ENCODE results near the gene TTC28.

DNA sequence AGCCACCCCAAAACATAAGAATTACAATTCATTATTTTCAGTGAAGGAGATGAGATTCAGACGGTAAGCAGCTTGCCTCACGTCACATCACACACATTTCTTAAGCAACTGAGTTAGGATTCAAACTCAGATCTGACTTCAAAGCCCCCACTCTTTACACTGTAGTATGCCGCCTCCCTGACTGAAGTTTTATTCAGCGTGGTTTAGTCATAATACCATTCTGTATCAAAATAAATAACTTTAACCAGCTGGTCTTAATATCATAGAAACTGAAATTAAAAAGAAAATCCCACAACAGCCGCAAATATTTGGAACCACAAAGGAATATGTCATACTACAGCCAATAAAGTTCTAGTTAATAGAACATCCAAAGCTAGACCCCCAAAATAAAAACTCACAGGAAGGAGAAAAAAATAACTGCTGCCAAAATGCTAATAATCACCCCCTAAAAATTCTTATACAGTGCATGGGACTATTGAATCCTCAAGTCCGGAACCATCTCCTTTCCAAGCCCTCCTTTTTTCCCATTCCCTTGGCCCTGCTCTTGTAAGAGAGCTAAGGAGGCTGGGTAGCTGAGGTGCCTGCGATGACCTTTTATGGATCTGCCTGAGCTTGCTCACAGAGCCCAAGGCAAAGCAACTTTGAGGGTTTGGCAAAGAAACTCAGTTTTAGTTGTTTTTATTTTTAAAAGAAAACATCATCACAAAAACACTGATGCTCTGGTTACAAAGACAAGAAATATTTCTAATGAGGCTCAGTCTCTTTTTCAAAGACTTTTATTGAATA, 334.5 kb downstream of the TTC28 start:
- TF ChIP-seq EZH2 (IDR thresholded peaks at IDR 0.05; ENCODE audit: borderline replicate concordance, low read depth, low read length, severe bottlenecking) (no peak), POLR2AphosphoS5 (IDR thresholded peaks at IDR 0.05; ENCODE audit: insufficient read depth, low read depth, low read length) (no peak), POLR2A (IDR thresholded peaks at IDR 0.05; ENCODE audit: low read depth, low read length) (no peak), GATA2 (IDR thresholded peaks at IDR 0.05; ENCODE audit: insufficient read depth, insufficient read length, low read depth, low read length) (no peak), JUN (IDR thresholded peaks at IDR 0.05; ENCODE audit: borderline replicate concordance, insufficient read depth, insufficient read length, low read depth) (no peak)
- TF ChIP-seq, protein P1, sequence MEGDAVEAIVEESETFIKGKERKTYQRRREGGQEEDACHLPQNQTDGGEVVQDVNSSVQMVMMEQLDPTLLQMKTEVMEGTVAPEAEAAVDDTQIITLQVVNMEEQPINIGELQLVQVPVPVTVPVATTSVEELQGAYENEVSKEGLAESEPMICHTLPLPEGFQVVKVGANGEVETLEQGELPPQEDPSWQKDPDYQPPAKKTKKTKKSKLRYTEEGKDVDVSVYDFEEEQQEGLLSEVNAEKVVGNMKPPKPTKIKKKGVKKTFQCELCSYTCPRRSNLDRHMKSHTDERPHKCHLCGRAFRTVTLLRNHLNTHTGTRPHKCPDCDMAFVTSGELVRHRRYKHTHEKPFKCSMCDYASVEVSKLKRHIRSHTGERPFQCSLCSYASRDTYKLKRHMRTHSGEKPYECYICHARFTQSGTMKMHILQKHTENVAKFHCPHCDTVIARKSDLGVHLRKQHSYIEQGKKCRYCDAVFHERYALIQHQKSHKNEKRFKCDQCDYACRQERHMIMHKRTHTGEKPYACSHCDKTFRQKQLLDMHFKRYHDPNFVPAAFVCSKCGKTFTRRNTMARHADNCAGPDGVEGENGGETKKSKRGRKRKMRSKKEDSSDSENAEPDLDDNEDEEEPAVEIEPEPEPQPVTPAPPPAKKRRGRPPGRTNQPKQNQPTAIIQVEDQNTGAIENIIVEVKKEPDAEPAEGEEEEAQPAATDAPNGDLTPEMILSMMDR (IDR thresholded peaks at IDR 0.05; ENCODE audit: extremely low read depth in 1 of 2, insufficient read depth in 1 of 2, low read depth in 1 of 2, low read length in 2 of 2) = no peak
- TF ChIP-seq, protein P2, sequence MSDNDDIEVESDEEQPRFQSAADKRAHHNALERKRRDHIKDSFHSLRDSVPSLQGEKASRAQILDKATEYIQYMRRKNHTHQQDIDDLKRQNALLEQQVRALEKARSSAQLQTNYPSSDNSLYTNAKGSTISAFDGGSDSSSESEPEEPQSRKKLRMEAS (IDR thresholded peaks at IDR 0.05; ENCODE audit: insufficient read depth, insufficient read length) = no peak

Measured in endothelial cell of umbilical vein (primary cell).